Measurements from ENCODE around the gene TBC1D10B.
"Not testable (repeated sequence)": the region's sequence is repeated elsewhere in the genome, so short reads cannot be mapped to it uniquely, and the experiment has no call there.

Gene TBC1D10B

GRCh38 chr16:30354423-30355143, 15.7 kb downstream of the TBC1D10B start:
- peak in 1 of 2 experiments; percentile 53 for DNase-seq

GRCh38 chr16:30353438-30354129, 16.7 kb downstream of the TBC1D10B start:
- no peak for DNase-seq

- no peak for DNase-seq
Measured at GRCh38 chr16:30352488-30353401, 17.5 kb downstream of the TBC1D10B start.

DNA sequence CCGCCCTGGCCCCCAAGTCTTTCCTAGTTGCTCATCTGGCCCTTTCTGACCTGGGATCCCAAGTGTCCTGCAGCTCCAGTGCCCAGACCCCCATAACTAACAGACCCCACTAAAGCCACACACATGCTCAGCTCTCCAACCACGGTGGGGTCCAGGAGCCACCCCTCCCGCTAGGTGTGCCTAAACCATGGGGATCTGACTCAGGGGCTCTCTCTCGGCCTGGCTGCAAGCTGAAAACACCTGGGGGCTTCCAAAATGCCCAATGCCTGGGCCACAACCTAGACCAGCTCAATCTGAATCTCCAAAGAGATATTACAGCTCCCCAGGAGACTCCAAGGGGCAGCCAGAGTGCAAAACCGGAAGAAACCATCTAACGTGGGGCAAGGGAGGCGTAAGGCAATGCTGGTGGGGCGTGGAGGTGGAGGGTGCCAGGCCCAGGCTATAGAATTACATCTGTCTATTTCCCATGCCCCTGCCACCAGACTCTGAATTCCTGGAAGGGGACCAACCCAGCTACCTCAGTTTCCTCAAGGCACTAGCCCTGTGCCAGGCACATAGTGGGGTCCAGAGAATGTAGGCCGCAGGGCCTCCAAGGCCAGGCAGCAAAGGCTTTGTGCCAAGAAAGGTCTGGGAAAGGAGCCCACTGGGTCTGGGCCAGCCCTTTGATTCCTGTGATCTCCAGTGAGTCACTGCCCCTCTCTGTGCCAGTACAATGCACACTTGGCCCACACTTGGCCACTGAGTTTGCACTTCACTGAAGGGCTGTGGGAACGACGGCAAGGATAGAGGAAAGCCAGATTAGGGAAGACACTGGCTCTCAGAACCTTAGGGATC, 18.5 kb downstream of the TBC1D10B start:
- no peak for DNase-seq

- no peak for DNase-seq
Measured at GRCh38 chr16:30351001-30351441, 19.3 kb downstream of the TBC1D10B start.

DNA sequence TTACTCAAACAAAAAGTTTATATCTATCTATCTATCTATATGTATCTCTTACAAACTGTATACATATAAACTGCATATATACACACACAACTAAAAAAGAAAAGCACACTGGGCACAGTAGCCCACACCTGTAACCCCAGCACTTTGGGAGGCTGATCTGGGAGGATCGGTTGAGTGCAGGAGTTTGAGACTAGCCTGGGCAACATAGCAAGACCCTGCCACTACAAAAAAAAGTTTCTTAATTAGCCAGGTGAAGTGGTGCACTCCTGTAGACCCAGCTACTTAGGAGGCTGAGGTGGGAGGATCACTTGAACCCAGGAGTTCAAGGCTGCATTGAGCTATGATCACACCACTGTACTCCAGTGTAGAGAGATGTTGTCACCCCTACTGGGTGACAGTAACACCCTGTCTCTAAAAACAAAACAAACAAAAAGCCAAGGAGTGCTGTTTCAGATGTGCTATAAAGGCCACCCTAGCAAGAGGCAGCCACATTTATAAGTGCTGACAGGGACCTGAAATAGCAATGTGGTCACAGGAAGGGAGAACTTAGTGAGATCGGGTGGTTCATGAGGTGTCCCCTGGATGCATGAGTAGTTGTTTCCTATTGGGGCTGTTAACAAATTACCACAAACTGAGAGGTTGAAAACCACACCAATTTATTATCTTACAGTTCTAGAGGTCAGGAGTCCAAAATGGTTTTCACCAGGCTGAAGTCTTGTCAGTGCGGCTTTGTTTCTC, 20.0 kb downstream of the TBC1D10B start:
- no peak for DNase-seq

DNA sequence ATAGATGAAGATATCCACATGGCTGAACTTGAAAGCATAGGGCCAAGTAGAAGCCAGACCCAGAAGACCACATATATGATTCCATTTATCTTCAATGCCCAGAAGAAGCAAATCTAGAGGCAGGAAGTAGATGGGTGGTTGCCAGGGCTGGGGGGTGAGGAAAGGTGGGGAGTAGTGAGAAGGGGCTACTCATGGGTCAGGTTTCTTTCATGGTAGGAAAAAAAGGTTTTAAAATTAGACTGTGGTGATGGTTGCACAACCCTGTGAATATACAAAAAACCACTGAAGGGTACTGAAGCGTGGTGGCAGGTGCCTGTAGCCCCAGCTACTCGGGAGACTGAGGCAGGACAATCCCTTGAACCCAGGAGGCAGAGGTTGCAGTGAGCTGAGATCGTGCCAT, 20.6 kb downstream of the TBC1D10B start:
- DNase-seq = no peak

- DNase-seq = no peak
Measured at GRCh38 chr16:30348929-30349328, 21.4 kb downstream of the TBC1D10B start.

DNA sequence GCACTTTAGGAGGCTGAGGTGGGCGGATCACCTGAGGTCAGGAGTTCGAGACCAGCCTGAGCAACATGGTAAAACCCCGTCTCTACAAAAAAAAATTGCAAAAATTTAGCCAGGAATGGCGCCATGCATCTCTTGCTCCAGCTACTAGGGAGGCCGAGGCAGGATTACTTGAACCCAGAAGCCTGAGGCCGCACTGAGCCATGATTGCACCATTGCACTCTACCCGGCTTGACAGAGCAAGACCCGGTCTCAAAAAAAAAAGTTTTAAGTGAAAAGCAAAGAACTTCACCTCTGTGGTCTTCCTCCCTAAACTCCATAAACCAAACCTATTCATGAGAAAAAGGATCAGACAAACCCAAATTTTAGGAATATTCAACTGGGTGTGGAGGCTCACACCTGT, 22.2 kb downstream of the TBC1D10B start:
- no peak for DNase-seq

GRCh38 chr16:30346286-30346685, 24.0 kb downstream of the TBC1D10B start:
- no peak for DNase-seq

DNA sequence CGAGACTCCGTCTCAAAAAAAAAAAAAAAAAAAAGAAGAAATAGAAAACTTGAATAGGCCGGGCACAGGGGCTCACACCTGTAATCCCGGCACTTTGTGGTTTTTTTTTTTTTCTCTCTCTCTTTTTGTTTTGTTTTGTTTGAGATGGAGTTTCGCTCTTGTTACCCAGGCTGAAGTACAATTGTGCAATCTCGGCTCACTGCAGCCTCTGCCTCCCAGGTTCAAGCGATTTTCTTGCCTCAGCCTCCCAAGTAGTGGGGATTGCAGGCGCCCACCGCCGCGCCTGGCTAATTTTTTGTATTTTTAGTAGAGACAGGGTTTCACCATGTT, 26.8 kb downstream of the TBC1D10B start:
- DNase-seq = not testable (repeated sequence)

DNA sequence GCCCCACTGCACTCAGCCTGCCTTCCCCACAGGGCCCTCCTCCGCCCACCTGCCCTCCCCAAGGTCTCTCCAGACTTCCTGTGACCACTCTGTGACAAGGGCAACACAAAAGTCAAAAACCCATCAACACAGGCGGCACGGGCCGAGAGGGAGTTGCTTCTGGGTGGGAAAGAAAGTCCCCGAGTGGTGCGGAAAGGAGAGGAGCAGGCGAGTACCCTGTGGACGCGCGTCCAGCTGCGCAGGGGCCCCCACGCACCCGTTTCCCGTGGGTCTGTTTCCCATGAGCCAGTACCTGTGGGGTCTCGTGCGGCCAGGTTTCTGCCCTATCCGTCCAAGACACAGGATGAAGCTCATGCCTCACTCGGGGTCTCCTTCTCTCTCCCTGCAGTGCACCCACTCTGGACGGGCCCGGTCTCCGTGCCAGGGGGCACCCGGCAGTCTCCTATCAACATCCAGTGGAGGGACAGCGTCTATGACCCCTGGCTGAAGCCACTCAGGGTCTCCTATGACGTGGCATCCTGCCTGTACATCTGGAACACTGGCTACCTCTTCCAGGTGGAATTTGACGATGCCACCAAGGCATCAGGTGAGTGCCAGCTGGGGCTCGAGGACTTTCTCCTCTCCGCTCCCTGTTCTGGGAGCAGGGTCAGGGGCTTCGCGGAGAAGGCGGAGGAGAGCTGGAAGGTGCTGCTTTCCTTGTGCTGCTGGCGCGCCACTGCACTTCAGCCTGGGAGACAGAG, 27.4 kb downstream of the TBC1D10B start:
- no peak for DNase-seq

DNA sequence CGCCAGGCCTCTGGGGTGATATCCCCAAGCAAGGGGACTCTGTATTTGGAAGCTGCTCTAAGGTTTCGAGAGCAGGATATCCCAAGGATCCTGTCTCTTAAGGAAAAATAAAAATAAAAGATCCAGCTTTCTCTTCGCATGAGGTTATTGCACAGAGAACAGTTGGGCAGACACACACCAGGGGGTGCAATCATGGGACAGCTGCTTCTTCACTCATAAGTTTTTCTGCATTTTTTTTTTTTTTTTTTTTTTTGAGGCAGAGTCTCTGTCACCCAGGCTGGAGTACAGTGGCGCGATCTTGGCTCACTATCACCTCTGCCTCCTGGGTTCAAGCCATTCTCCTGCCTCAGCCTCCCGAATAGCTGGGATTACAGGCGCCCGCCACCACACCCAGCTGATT, 28.3 kb downstream of the TBC1D10B start:
- not testable (repeated sequence) for DNase-seq

DNA sequence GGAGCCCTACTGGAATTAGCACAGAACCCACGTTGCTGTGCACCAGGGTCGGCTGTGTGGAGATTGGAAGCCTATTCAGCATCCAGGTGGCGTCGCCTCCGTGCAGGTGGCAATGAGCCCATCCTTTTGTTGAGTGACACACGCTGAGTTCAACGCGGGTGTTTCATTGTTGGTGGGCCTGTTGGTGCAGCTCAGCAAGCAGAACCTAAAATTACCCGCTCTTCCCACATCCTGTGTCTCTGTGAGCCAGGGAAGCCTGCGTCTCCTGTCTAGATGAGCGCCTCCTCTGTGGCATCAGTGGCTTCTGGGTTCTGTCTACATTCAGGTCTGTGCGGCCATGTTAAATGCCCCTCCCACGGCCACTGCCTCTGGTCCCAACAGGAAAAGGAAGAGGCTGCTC, 29.7 kb downstream of the TBC1D10B start:
- no peak for DNase-seq

- not testable (repeated sequence) for DNase-seq
Measured at GRCh38 chr16:30338715-30339114, 31.6 kb downstream of the TBC1D10B start.

- not testable (repeated sequence) for DNase-seq
Measured at GRCh38 chr16:30337964-30338357, 32.3 kb downstream of the TBC1D10B start.

GRCh38 chr16:30335598-30336474, 34.5 kb downstream of the TBC1D10B start:
- peak in 1 of 2 experiments; percentile 55 for DNase-seq

GRCh38 chr16:30335028-30335597, 35.2 kb downstream of the TBC1D10B start:
- DNase-seq = peak; percentile 69 to 81

GRCh38 chr16:30334473-30334989, 35.8 kb downstream of the TBC1D10B start:
- DNase-seq = peak in 1 of 2 experiments; percentile 60
